Measurements from ENCODE around the gene FAM181A.

Gene FAM181A

DNA sequence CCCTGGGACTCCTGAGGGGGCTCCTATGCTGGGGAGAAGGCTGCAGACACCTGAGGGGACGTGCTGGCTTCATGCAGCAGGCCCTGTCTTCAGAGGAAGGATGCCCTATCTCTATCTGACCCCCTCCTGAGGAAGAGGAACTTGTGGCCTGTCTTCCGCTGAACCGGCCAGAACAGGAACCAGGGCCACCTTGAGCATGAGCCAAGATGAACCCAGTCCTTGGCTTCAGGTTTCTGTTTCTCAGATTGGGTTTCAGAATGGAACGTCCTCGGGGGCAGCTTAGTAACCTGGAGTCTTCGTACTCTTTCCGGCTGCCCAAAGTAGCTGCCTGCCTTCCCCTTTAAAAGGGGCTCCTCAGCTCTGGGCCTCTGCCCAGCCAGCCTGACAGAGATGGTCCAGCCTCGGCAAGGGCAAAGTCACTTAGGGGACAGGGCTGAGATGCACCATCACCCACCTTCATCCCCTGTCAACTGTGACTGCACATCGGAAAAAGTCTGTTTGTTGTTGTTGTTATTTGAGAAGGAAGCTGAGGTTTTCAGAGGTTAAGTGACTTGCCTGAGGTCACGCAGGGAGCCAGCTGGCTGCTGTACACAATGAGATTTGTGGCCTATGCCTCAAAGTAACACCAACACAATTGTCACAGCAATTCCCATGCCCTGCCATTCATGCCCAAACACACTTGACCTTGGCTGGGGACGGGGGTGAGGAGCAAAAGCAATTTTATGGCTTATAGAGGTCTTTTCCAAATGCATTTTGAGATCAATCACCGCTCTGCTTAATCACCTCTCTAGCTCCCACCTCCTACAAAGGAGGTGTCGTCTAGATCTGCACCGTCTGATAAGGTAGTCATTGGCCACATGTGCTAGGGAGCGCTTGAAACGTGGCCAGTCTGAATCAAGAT, 35.8 kb downstream of the FAM181A start:
- DNase-seq (ENCODE audit: low spot score): no peak

- no peak for DNase-seq (ENCODE audit: low spot score)
Observed at GRCh38 chr14:93963692-93964091, 36.5 kb downstream of the FAM181A start.

DNA sequence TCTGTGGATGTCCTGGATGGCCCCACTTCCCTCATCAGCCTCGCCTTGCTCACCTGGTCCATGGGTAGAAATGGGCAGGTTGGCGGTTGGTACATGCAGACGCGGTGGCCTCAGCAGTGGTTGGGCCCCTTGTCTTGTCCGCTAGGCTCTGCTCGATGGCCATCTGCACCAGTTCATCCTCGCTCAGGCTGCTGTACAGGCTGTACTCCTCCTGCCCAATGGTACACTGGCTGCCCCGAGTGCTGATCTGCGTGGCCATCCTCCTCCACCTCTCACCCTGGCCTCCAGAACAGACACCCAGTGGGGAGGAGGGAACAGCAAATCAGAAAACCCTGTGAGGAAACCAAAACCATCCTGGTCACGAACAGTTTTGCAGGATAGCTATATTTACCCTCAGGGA, 37.1 kb downstream of the FAM181A start:
- no peak for DNase-seq (ENCODE audit: low spot score)

GRCh38 chr14:93964820-93965286, 37.7 kb downstream of the FAM181A start:
- no peak for DNase-seq (ENCODE audit: low spot score)

DNA sequence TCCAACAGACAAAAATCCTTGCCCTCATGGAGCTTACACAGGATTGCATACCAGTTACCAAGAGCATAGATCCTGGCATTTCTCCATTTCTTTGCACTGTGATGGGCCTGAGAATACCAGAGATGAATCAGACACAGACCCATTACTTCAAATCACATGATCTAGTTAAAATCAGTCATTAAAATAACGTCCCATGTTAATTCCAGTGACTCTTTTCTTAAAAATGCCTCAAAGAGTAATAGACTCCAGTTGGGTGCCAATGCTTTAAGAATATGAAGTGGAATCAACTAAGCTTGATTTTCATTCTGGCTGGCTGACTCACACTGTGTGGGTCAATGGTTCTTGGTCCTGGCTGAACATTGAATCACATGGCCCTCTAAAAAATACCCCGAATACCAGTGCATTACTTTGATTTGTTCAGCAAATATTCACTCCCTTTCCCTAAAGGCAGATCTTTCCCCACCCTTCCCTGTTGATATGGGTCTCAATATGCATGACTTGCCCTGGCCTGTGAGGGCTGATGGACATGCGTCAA, 38.2 kb downstream of the FAM181A start:
- no peak for DNase-seq (ENCODE audit: low spot score)

- DNase-seq (ENCODE audit: low spot score): no peak
Observed at GRCh38 chr14:93965946-93966474, 38.9 kb downstream of the FAM181A start.

DNA sequence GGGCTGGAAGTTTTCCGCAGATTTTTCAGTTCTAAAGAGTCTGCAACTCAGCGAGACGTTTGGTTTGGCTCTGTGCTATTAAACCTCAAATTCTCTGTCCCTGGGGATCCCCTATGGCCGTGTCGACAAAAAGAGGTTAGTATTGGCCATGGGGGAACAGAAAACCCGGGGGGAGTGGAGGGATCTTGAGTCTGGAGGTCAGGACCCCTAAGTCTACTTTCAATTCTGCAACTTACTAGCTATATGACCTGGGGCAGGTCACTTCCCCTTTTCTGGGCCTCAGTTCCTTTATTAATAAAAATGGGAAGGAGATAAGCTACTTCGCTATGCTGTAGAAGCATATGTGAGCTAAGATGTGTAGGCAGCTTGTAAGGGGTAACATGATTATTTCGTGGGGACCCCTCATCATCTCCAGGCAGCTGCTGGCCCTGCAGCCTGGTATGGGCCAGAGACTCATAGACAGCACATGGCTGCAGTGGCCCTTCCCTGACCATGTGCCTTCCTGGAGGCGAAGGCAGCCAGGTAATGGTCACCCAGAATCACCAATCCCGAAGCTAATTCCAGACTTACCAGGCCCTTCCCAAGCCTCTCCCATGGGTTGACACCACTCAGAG, 40.6 kb downstream of the FAM181A start:
- DNase-seq (ENCODE audit: low spot score): no peak

- DNase-seq (ENCODE audit: low spot score): no peak
Observed at GRCh38 chr14:93969082-93969828, 42.1 kb downstream of the FAM181A start.

- no peak for DNase-seq (ENCODE audit: low spot score)
Observed at GRCh38 chr14:93970585-93970964, 43.4 kb downstream of the FAM181A start.

GRCh38 chr14:93970965-93971634, 44.0 kb downstream of the FAM181A start:
- DNase-seq (ENCODE audit: low spot score): no peak

DNA sequence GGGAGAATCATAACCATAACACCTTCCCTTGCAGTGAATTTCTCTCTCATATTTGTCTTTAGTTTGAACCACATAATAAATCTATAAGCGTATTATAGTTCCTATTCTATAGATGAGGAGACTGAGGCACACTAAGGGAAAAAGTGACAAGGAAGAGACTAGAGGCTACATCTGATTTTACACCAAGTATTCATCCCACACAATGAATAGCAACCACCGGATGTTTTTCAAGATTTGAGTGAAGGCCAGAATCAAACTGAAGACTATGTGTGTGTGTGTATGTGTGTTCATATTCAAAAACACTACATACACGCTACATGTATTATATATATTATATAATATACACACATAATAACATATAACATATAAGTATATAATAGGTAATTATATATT, 44.5 kb downstream of the FAM181A start:
- no peak for DNase-seq (ENCODE audit: low spot score)

DNA sequence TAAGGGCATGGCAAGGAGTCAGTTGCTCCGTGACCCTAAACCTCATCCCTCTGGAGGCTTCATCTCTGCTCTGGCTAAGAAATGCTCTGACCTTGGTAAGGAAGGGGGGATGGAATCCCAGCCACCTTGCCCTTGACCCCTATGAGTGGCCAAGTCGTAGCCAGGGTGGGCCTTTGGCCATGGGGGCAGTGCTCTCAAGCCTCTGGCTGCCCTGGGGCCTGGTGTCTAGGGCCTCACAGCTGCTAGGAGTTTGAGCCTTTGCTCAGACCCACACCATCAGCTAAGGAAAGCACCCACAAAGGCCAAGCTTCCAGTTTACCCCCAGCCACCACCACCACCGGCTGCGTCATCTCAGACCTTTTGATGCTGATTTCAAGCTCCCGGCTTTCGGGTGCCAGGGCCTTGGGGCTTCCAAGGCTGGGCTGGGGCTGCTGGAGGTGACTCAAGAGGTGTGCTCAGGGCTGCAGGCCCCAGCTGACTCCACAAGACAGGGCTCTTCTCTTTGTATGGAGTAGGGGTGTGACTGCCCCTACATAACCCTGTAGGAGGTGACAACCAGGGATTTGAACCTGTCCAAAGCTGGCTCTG, 45.6 kb downstream of the FAM181A start:
- no peak for DNase-seq (ENCODE audit: low spot score)

GRCh38 chr14:93973607-93974006, 46.5 kb downstream of the FAM181A start:
- no peak for DNase-seq (ENCODE audit: low spot score)

DNA sequence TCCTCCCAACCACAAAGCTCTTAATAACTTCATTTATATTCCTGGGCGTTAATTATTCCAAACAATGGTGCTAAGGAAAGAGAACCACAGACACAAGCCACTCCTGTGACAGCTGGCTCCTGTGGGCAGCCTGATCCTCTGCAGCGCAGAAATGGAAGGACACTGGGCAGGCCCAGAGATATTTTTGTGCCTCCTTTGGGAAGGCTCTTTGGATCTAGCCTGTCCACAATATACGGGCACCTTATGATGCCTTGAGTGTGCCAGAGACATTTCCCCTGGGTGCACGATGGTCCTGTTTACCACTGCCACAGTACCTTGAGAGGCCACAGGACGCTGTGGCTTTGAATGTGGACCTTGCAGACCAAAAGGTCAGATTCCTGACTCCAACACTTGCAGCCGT, 47.2 kb downstream of the FAM181A start:
- no peak for DNase-seq (ENCODE audit: low spot score)

GRCh38 chr14:93974833-93975232, 47.7 kb downstream of the FAM181A start:
- DNase-seq (ENCODE audit: low spot score): no peak

- DNase-seq (ENCODE audit: low spot score): no peak
Observed at GRCh38 chr14:93975791-93976476, 48.8 kb downstream of the FAM181A start.

DNA sequence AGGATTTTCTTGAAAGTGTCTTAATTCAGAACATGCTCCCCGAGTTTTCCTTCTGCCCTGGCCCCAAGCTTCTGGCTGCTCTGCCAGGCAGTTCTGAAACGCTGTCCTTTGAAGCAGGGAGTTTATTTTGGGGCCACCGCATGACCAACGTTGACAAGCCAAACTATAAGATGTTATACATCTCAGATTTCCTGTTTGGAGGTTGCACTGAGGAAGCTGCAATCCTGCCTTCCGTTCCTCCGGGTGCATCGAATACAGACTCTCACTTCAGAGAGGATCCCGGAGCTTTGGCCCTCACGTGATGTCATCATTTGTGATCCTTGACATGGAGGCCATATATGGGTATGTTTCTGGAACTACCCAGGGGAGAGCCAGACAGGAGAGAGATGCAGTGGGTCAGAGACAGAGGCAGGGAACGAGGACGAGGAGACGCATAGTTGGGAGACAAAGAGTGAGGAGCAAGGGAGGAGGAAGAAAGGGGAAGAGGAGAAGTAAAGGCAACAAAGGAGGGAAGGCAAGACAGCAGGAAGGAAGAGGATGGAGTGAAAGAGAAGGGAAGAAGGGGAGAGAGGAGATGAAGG, 49.4 kb downstream of the FAM181A start, which contains the start of gene ASB2:
TSS of gene ASB2 (minus strand) at position 94 of the 581 bp plus-strand sequence. CDS start 12,031 bp downstream, outside the sequence.
- no peak for DNase-seq (ENCODE audit: low spot score)

DNA sequence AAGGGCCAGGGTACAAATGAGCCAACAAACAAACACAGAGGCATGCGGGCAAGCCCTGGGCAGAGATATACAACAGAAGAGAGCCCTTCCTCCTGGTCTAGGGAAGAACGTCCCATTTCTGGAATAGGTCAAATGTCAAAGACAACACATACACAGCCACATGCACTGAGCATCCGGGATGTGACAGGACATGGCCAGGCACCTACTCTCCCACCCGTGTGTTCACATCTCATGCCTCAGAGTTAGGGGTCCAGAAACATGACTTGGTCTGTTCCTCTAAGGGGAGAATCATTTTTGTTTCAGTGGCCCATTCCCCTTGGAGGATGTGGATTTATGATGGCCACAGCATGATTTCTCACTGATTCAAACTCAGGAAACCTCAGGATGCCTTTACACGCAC, 50.0 kb downstream of the FAM181A start:
- no peak for DNase-seq (ENCODE audit: low spot score)

GRCh38 chr14:93977790-93978581, 50.8 kb downstream of the FAM181A start:
- DNase-seq (ENCODE audit: low spot score): no peak
